HEK293 (cell line): Measurements from ENCODE around the gene CFAP45.

Source experiments
- BCL11A ChIP-seq: fragments of 450-650 bp; formaldehyde crosslinking; IDR thresholded peaks from 2 replicates; pipeline ENCODE4 v1.5.1; 2016; ENCODE audit warnings: low read depth, missing biosample characterization, missing genetic modification characterization
- BCL11B ChIP-seq: fragments of 450-650 bp; formaldehyde crosslinking; IDR thresholded peaks from 2 replicates; pipeline ENCODE4 v1.5.1; 2016; ENCODE audit warnings: low read depth, missing biosample characterization, missing genetic modification characterization
- EGR2 ChIP-seq: fragments of 450-650 bp; formaldehyde crosslinking; IDR thresholded peaks from 2 replicates; pipeline ENCODE4 v1.5.1; 2016; ENCODE audit warnings: low read depth, missing biosample characterization, missing genetic modification characterization
- GLI4 ChIP-seq: fragments of 450-650 bp; formaldehyde crosslinking; IDR thresholded peaks from 2 replicates; pipeline ENCODE4 v1.5.1; 2016; ENCODE audit warnings: missing biosample characterization, missing genetic modification characterization
- HOXD13 ChIP-seq: sonication (generic); formaldehyde crosslinking; IDR thresholded peaks from 2 replicates; pipeline ENCODE4 v1.8.0; 2022; ENCODE audit warnings: missing genetic modification reagents, borderline replicate concordance
- MYNN ChIP-seq: fragments of 450-650 bp; formaldehyde crosslinking; IDR thresholded peaks from 2 replicates; pipeline ENCODE4 v1.5.1; 2016; ENCODE audit warnings: missing biosample characterization, missing genetic modification characterization, borderline replicate concordance
- OVOL3 ChIP-seq: fragments of 450-650 bp; formaldehyde crosslinking; IDR thresholded peaks from 2 replicates; pipeline ENCODE4 v1.5.1; 2016; ENCODE audit warnings: missing biosample characterization, missing genetic modification characterization
- PBX3 ChIP-seq: sonication (generic); formaldehyde crosslinking; IDR thresholded peaks from 2 replicates; pipeline ENCODE4 v1.8.1; 2022; ENCODE audit warnings: mild to moderate bottlenecking, moderate library complexity, missing genetic modification reagents
- REPIN1 ChIP-seq: fragments of 450-650 bp; formaldehyde crosslinking; IDR thresholded peaks from 2 replicates; pipeline ENCODE4 v1.5.1; 2017; ENCODE audit warnings: missing biosample characterization, missing genetic modification characterization, low read depth
- TRIM28 ChIP-seq: IDR thresholded peaks from 2 replicates; pipeline ENCODE4 v1.6.1; 2011; ENCODE audit warnings: low read length, control low read depth, borderline replicate concordance
- ZFP3 ChIP-seq: fragments of 450-650 bp; formaldehyde crosslinking; IDR thresholded peaks from 2 replicates; pipeline ENCODE4 v1.5.1; 2016; ENCODE audit warnings: low read depth, missing biosample characterization, missing genetic modification characterization
- ZFP37 ChIP-seq: fragments of 450-650 bp; formaldehyde crosslinking; IDR thresholded peaks from 2 replicates; pipeline ENCODE4 v1.5.1; 2016; ENCODE audit warnings: missing biosample characterization, missing genetic modification characterization
- ZFP41 ChIP-seq: fragments of 450-650 bp; formaldehyde crosslinking; IDR thresholded peaks from 2 replicates; pipeline ENCODE4 v1.5.1; 2016; ENCODE audit warnings: missing biosample characterization, missing genetic modification characterization, borderline replicate concordance
- ZFP69B ChIP-seq: fragments of 450-650 bp; formaldehyde crosslinking; IDR thresholded peaks from 2 replicates; pipeline ENCODE4 v1.5.1; 2016; ENCODE audit warnings: missing biosample characterization, missing genetic modification characterization
- ZNF140 ChIP-seq: fragments of 450-650 bp; formaldehyde crosslinking; IDR thresholded peaks from 2 replicates; pipeline ENCODE4 v1.5.1; 2016; ENCODE audit warnings: missing biosample characterization, missing genetic modification characterization
- ZNF211 ChIP-seq: fragments of 450-650 bp; formaldehyde crosslinking; IDR thresholded peaks from 2 replicates; pipeline ENCODE4 v1.5.1; 2016; ENCODE audit warnings: low read depth, missing biosample characterization, missing genetic modification characterization
- ZNF214 ChIP-seq: fragments of 450-650 bp; formaldehyde crosslinking; IDR thresholded peaks from 2 replicates; pipeline ENCODE4 v1.5.1; 2017; ENCODE audit warnings: missing biosample characterization, mild to moderate bottlenecking, missing genetic modification characterization, borderline replicate concordance
- ZNF221 ChIP-seq: fragments of 450-650 bp; formaldehyde crosslinking; IDR thresholded peaks from 2 replicates; pipeline ENCODE4 v1.5.1; 2017; ENCODE audit warnings: missing biosample characterization, missing genetic modification characterization, borderline replicate concordance
- ZNF23 ChIP-seq: fragments of 450-650 bp; formaldehyde crosslinking; IDR thresholded peaks from 2 replicates; pipeline ENCODE4 v1.5.1; 2016; ENCODE audit warnings: missing biosample characterization, missing genetic modification characterization, borderline replicate concordance
- ZNF248 ChIP-seq: fragments of 450-650 bp; formaldehyde crosslinking; IDR thresholded peaks from 2 replicates; pipeline ENCODE4 v1.5.1; 2017; ENCODE audit warnings: missing biosample characterization, missing genetic modification characterization
- ZNF37A ChIP-seq: fragments of 450-650 bp; IDR thresholded peaks from 2 replicates; pipeline ENCODE4 v1.5.1; 2018; ENCODE audit warnings: missing biosample characterization, missing genetic modification characterization
- ZNF514 ChIP-seq: fragments of 450-650 bp; formaldehyde crosslinking; IDR thresholded peaks from 2 replicates; pipeline ENCODE4 v1.5.1; 2016; ENCODE audit warnings: missing biosample characterization, missing genetic modification characterization
- ZNF560 ChIP-seq: fragments of 450-650 bp; formaldehyde crosslinking; IDR thresholded peaks from 2 replicates; pipeline ENCODE4 v1.5.1; 2017; ENCODE audit warnings: missing biosample characterization, missing genetic modification characterization, borderline replicate concordance
- ZNF561 ChIP-seq: fragments of 450-650 bp; IDR thresholded peaks from 2 replicates; pipeline ENCODE4 v1.5.1; 2018; ENCODE audit warnings: missing biosample characterization, missing genetic modification characterization, borderline replicate concordance
- ZNF585B ChIP-seq: fragments of 450-650 bp; formaldehyde crosslinking; IDR thresholded peaks from 2 replicates; pipeline ENCODE4 v1.5.1; 2016; ENCODE audit warnings: missing biosample characterization, missing genetic modification characterization
- ZNF658 ChIP-seq: fragments of 450-650 bp; formaldehyde crosslinking; IDR thresholded peaks from 2 replicates; pipeline ENCODE4; 2016; ENCODE audit warnings: missing biosample characterization, missing genetic modification characterization
- ZNF704 ChIP-seq: fragments of 450-650 bp; formaldehyde crosslinking; IDR thresholded peaks from 2 replicates; pipeline ENCODE4 v1.5.1; 2016; ENCODE audit warnings: missing biosample characterization, missing genetic modification characterization
- ZNF747 ChIP-seq: fragments of 450-650 bp; formaldehyde crosslinking; IDR thresholded peaks from 2 replicates; pipeline ENCODE4 v1.5.1; 2016; ENCODE audit warnings: missing biosample characterization, missing genetic modification characterization
- ZNF76 ChIP-seq: fragments of 450-650 bp; formaldehyde crosslinking; IDR thresholded peaks from 2 replicates; pipeline ENCODE4; 2016; ENCODE audit warnings: low read depth, missing biosample characterization, missing genetic modification characterization, borderline replicate concordance
- ZNF768 ChIP-seq: fragments of 450-650 bp; formaldehyde crosslinking; IDR thresholded peaks from 2 replicates; pipeline ENCODE4 v1.5.1; 2018; ENCODE audit warnings: missing biosample characterization, mild to moderate bottlenecking, missing genetic modification characterization
- ZSCAN16 ChIP-seq: fragments of 450-650 bp; formaldehyde crosslinking; IDR thresholded peaks from 2 replicates; pipeline ENCODE4 v1.5.1; 2016; ENCODE audit warnings: missing biosample characterization, missing genetic modification characterization
- ZSCAN4 ChIP-seq: fragments of 450-650 bp; formaldehyde crosslinking; IDR thresholded peaks from 2 replicates; pipeline ENCODE4 v1.5.1; 2017; ENCODE audit warnings: missing biosample characterization, missing genetic modification characterization
- TF ChIP-seq, protein P1 (sequence below): fragments of 450-650 bp; formaldehyde crosslinking; IDR thresholded peaks from 2 replicates; pipeline ENCODE4 v1.5.1; 2016; ENCODE audit warnings: missing biosample characterization, missing genetic modification characterization
- TF ChIP-seq, protein P2 (sequence below): fragments of 450-650 bp; formaldehyde crosslinking; IDR thresholded peaks from 2 replicates; pipeline ENCODE4 v1.5.1; 2017; ENCODE audit warnings: missing biosample characterization, missing genetic modification characterization

CFAP45 gene

GRCh38 chr1:159924025-159924790, 24.2 kb upstream of the CFAP45 start (continued):
- TF ChIP-seq HOXD13 (CRISPR knock-in tag) (no peak), EGR2 (tag by site-specific recombination) (peak; percentile 97), REPIN1 (tag by site-specific recombination) (no peak), ZFP41 (tag by site-specific recombination) (no peak), ZFP37 (tag by site-specific recombination) (peak; percentile 54), ZNF747 (tag by site-specific recombination) (no peak), PBX3 (CRISPR knock-in tag) (no peak; the same call in 1 of the 2 replicates), ZNF221 (no peak), MYNN (tag by site-specific recombination) (no peak; the same call in 1 of the 2 replicates), TRIM28 (no peak), BCL11A (peak; percentile 84; the same call in 1 of the 2 replicates), GLI4 (no peak), ZNF140 (no peak), ZNF23 (tag by site-specific recombination) (no peak), ZNF658 (tag by site-specific recombination) (no peak), ZNF585B (tag by site-specific recombination) (no peak), ZNF211 (no peak), ZNF704 (tag by site-specific recombination) (no peak), ZNF248 (no peak), ZNF560 (no peak), OVOL3 (tag by site-specific recombination) (peak; percentile 94), ZFP69B (peak; percentile 74; the same call in 1 of the 2 replicates), BCL11B (tag by site-specific recombination) (peak; percentile 66), ZNF561 (no peak), ZSCAN16 (tag by site-specific recombination) (no peak), ZFP3 (tag by site-specific recombination) (no peak), ZNF768 (tag by site-specific recombination) (no peak), ZNF76 (tag by site-specific recombination) (peak; percentile 75), ZNF214 (tag by site-specific recombination) (no peak), ZSCAN4 (tag by site-specific recombination) (peak; percentile 46), ZNF37A (no peak), ZNF514 (no peak)
- TF ChIP-seq, protein P1, sequence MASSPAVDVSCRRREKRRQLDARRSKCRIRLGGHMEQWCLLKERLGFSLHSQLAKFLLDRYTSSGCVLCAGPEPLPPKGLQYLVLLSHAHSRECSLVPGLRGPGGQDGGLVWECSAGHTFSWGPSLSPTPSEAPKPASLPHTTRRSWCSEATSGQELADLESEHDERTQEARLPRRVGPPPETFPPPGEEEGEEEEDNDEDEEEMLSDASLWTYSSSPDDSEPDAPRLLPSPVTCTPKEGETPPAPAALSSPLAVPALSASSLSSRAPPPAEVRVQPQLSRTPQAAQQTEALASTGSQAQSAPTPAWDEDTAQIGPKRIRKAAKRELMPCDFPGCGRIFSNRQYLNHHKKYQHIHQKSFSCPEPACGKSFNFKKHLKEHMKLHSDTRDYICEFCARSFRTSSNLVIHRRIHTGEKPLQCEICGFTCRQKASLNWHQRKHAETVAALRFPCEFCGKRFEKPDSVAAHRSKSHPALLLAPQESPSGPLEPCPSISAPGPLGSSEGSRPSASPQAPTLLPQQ, result peak; percentile 78
- TF ChIP-seq, protein P2, sequence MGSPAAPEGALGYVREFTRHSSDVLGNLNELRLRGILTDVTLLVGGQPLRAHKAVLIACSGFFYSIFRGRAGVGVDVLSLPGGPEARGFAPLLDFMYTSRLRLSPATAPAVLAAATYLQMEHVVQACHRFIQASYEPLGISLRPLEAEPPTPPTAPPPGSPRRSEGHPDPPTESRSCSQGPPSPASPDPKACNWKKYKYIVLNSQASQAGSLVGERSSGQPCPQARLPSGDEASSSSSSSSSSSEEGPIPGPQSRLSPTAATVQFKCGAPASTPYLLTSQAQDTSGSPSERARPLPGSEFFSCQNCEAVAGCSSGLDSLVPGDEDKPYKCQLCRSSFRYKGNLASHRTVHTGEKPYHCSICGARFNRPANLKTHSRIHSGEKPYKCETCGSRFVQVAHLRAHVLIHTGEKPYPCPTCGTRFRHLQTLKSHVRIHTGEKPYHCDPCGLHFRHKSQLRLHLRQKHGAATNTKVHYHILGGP (tag by site-specific recombination), result no peak
